ENCODE data around the gene SLC2A2. TPM values are rescaled to one million over a fixed set of nuclear protein-coding genes. Genes with fewer than 3 reads are reported as not detected.

Gene SLC2A2
- total RNA-seq, 2 donors from 2014 or later = not detected

GRCh38 chr3:170966495-170966894 lies 60.0 kb downstream of the SLC2A2 start:
- no peak for DNase-seq (ENCODE audit: low spot score)
- Histone ChIP-seq H3K4me3 (no peak overlapping the region), H3K4me1 (no peaks in the 10 kb centered on the region), H3K9me3 (no peaks in the 10 kb centered on the region), H3K36me3 (no peaks in the 10 kb centered on the region), H3K27ac (no peak overlapping the region), H3K27me3 (no peaks in the 10 kb centered on the region)
- TF ChIP-seq CTCF (IDR thresholded peaks at IDR 0.05) = no peak

GRCh38 chr3:170962411-170962810 lies 64.1 kb downstream of the SLC2A2 start:
- no peaks in the 10 kb centered on the region for H3K9me3 ChIP-seq

GRCh38 chr3:170961616-170962400 lies 64.7 kb downstream of the SLC2A2 start:
- no peaks in the 10 kb centered on the region for H3K27me3 ChIP-seq
- no peak overlapping the region for H3K4me3 ChIP-seq
- H3K9me3 ChIP-seq = no peaks in the 10 kb centered on the region
- TF ChIP-seq CTCF (IDR thresholded peaks at IDR 0.05) = peak; percentile 35 to 72
- no peaks in the 10 kb centered on the region for H3K4me1 ChIP-seq
- no peaks in the 10 kb centered on the region for H3K36me3 ChIP-seq
- no peak for DNase-seq (ENCODE audit: low spot score)
- no peak overlapping the region for H3K27ac ChIP-seq

More at GRCh38 chr3:170962411-170962810, 64.1 kb downstream of the SLC2A2 start:
- H3K36me3 ChIP-seq = no peaks in the 10 kb centered on the region
- no peaks in the 10 kb centered on the region for H3K27me3 ChIP-seq
- TF ChIP-seq CTCF (IDR thresholded peaks at IDR 0.05) = no peak
- no peak for DNase-seq (ENCODE audit: low spot score)
- no peak overlapping the region for H3K4me3 ChIP-seq
- no peak overlapping the region for H3K27ac ChIP-seq
- no peaks in the 10 kb centered on the region for H3K4me1 ChIP-seq

GRCh38 chr3:170959457-170959856 lies 67.1 kb downstream of the SLC2A2 start:
- Histone ChIP-seq H3K27me3 (no peaks in the 10 kb centered on the region), H3K4me3 (no peak overlapping the region), H3K27ac (no peak overlapping the region), H3K9me3 (no peaks in the 10 kb centered on the region), H3K36me3 (no peaks in the 10 kb centered on the region), H3K4me1 (no peaks in the 10 kb centered on the region)
- DNase-seq (ENCODE audit: low spot score) = no peak
- TF ChIP-seq CTCF (IDR thresholded peaks at IDR 0.05) = no peak

- DNase-seq (ENCODE audit: low spot score) = no peak
- H3K27me3 ChIP-seq = no peaks in the 10 kb centered on the region
- no peak overlapping the region for H3K27ac ChIP-seq
- no peak for TF ChIP-seq CTCF (IDR thresholded peaks at IDR 0.05)
- H3K4me3 ChIP-seq = no peak overlapping the region
- no peaks in the 10 kb centered on the region for H3K9me3 ChIP-seq
- H3K4me1 ChIP-seq = no peaks in the 10 kb centered on the region
- H3K36me3 ChIP-seq = no peaks in the 10 kb centered on the region
Observed at GRCh38 chr3:170956647-170957046, 69.9 kb downstream of the SLC2A2 start.

- Histone ChIP-seq H3K9me3 (no peaks in the 10 kb centered on the region), H3K4me3 (no peak overlapping the region), H3K4me1 (no peaks in the 10 kb centered on the region), H3K36me3 (no peaks in the 10 kb centered on the region), H3K27me3 (no peaks in the 10 kb centered on the region), H3K27ac (no peak overlapping the region)
- no peak for DNase-seq (ENCODE audit: low spot score)
- TF ChIP-seq CTCF (IDR thresholded peaks at IDR 0.05) = no peak
Observed at GRCh38 chr3:170953736-170954135, 72.8 kb downstream of the SLC2A2 start.

Measured in right atrium auricular region (tissue), 2 donors.